Kidney (tissue), 14 donors: ENCODE measurements around the gene SMG7. TPM values are rescaled to one million over a fixed set of nuclear protein-coding genes. Genes with fewer than 3 reads are reported as not detected.

ENCODE experiments used
- DNase-seq, 5 donors: peaks; one replicate each; pipeline ENCODE4 v3.0.0-alpha.2; 2013 to 2020
- FAIRE-seq: peaks from 2 replicates; lab custom pipeline; 2012; peaks lifted over from hg19 to GRCh38; lab: Jason Lieb, UNC
- H3K27ac ChIP-seq, 2 donors: one replicate each; pipeline ENCODE4 v1.7.0; 2013; ENCODE audit warnings: low read depth in 2 of 2, low read length in 2 of 2, inconsistent platforms in 1 of 2
- H3K27me3 ChIP-seq: one replicate; pipeline ENCODE4 v1.7.1; 2013; ENCODE audit warnings: low read length, inconsistent platforms; ENCODE audit not compliant: control insufficient read depth, insufficient read depth
- H3K36me3 ChIP-seq, 3 donors: one replicate each; pipeline versions ENCODE4 v1.7.0 to v1.7.1; 2013; ENCODE audit warnings: low read length in 3 of 3, control low read depth in 1 of 3, inconsistent platforms in 1 of 3; ENCODE audit not compliant: insufficient read depth in 3 of 3, control insufficient read depth in 2 of 3
- H3K4me1 ChIP-seq, 3 donors: one replicate each; pipeline versions ENCODE4 v1.7.0 to v1.7.1; 2013; ENCODE audit warnings: low read length in 3 of 3, inconsistent platforms in 1 of 3, low read depth in 1 of 3; ENCODE audit not compliant: control insufficient read depth in 2 of 3, insufficient read depth in 2 of 3
- H3K4me3 ChIP-seq, 3 donors: one replicate each; pipeline versions ENCODE4 v1.7.0 to v1.8.1; 2013; ENCODE audit warnings: low read length in 3 of 3, control low read depth in 1 of 3, inconsistent platforms in 1 of 3
- H3K9ac ChIP-seq, 3 donors: one replicate each; pipeline versions ENCODE4 v1.7.0 to v1.7.1; 2013; ENCODE audit warnings: low read length in 3 of 3, control low read depth in 1 of 3, inconsistent platforms in 1 of 3
- H3K9me3 ChIP-seq, 3 donors: one replicate each; pipeline versions ENCODE4 v1.7.0 to v1.7.1; 2013; ENCODE audit warnings: low read length in 3 of 3, control low read depth in 1 of 3, inconsistent platforms in 1 of 3; ENCODE audit not compliant: control insufficient read depth in 2 of 3, insufficient read depth in 1 of 3
- CTCF ChIP-seq: IDR thresholded peaks from 3 replicates; pipeline ENCODE4 v1.5.1; 2012; ENCODE audit warnings: mild to moderate bottlenecking, moderate library complexity, borderline replicate concordance; ENCODE audit not compliant: insufficient read depth; ENCODE audit errors: extremely low read depth
- intact Hi-C: fragments of 100-400 bp; cut with DNase I; formaldehyde crosslinking; loops from one replicate; pipeline ENCODE4 v1.11.1; 2022
- polyA plus RNA-seq: library from polyadenylated mRNA; stranded (reverse); fragments of 350-450 nt; fragmentation: Illumina TruSeq; extraction: RNeasy Lipid Tissue Mini Kit (QIAGEN cat#74804); gene quantifications from one replicate; pipeline ENCODE4 v1.2.3, GENCODE V29; 2014; ENCODE audit warnings: low read depth, low replicate concordance; ENCODE audit not compliant: insufficient read depth
- total RNA-seq: library from RNA; stranded (reverse); fragmentation: NEBNext Ultra II Directional; extraction: Animal tissue kit (Norgen Biotek cat#: 25700); gene quantifications from one replicate; pipeline ENCODE4 v1.2.1, GENCODE V29; 2021
- donor health status: control.
- donor health status: control.
- donor health status: control.
- donor health status: control.
- donor health status: control.
- donor health status: DM: yes; HTN: yes; CAD: no.
- donor health status: Normal renal cell carcinoma (clear cell type).

Gene SMG7
- total and polyA plus RNA-seq, 2 donors from 2014 or later = 15.4 to 56.3 TPM

- DNase-seq = peak; percentile 99 to 100 (median 99)
- Histone ChIP-seq H3K27ac (peak overlapping the region; percentile 97 to 99), H3K4me1 (peaks cover 0 to 12% (median 5%) of the 10 kb centered on the region in 3 donors), H3K27me3 (no peaks in the 10 kb centered on the region), H3K36me3 (no peaks in the 10 kb centered on the region), H3K9ac (peak overlapping the region; percentile 63 to 91 (median 83)), H3K9me3 (no peaks in the 10 kb centered on the region), H3K4me3 (peak overlapping the region; percentile 75 to 92 (median 76))
- no peak for TF ChIP-seq CTCF
- no peak for FAIRE-seq
- intact Hi-C loops = no loop called here
Observed at GRCh38 chr1:183471743-183472487, 384 bp upstream of the SMG7 start.

DNA sequence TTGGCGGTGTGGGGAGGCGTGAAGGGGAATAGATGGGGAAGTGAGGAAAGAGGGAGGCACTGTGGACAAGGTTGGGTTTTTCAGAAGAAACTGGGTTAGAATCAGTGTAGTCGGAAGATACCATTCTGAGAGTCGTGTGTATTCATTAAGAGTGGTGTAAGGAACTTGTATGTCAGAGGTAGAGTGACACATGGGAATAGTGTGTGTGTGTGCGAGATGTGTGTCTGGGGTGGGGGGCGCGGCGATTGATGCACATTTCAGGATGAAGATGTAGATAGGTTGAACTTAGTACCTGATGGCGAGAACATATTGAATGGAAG, 878 bp downstream of the SMG7 start:
- Histone ChIP-seq H3K27ac (no peak overlapping the region), H3K27me3 (no peaks in the 10 kb centered on the region), H3K36me3 (no peaks in the 10 kb centered on the region), H3K9ac (peak overlapping the region; percentile 31 to 57 (median 46)), H3K4me1 (peaks cover 0 to 12% (median 8%) of the 10 kb centered on the region in 3 donors), H3K4me3 (peak overlapping the region; percentile 57 to 92 (median 80)), H3K9me3 (no peaks in the 10 kb centered on the region)
- DNase-seq = peak in 1 of 5 donors; percentile 45
- intact Hi-C loops = no loop called here
- no peak for FAIRE-seq
- no peak for TF ChIP-seq CTCF

DNA sequence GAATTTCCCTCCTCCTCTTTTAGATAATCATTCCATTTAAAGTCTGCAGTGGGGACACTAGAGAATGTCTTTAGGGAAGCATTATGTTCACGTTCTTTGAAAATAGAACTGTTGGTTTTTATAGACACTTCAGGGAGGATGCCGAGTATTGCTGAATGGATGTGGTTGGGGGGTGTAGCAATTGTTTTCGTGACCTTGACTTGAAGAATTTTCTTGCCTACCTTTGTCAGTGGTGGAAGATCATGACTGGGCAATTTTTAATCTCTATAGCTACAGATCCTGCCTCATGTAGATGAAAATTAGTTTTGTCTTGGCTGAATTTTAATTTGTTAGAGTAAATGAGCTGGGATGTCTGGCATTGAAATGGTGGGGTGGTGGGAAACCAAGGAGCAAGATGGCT, 3.8 kb downstream of the SMG7 start:
- intact Hi-C loops = no loop called here
- H3K4me3 ChIP-seq = no peak overlapping the region
- TF ChIP-seq CTCF = no peak
- H3K9me3 ChIP-seq = no peaks in the 10 kb centered on the region
- H3K27ac ChIP-seq = no peak overlapping the region
- DNase-seq (no peak), FAIRE-seq (no peak)
- no peaks in the 10 kb centered on the region for H3K36me3 ChIP-seq
- peaks cover 0 to 19% (median 11%) of the 10 kb centered on the region in 3 donors for H3K4me1 ChIP-seq
- H3K27me3 ChIP-seq = no peaks in the 10 kb centered on the region
- no peak overlapping the region for H3K9ac ChIP-seq
